GM19455 (cell line): Measurements from ENCODE around the gene RGS3.

Source experiments
- ATAC-seq: cut with Tn5 transposase; IDR thresholded peaks from one replicate; pipeline ENCODE4 v1.9.1; 2021; ENCODE audit not compliant: unreplicated experiment

Gene RGS3

GRCh38 chr9:113582698-113583200, 119.2 kb downstream of the RGS3 start:
- no peak for ATAC-seq

- ATAC-seq: no peak
Measured at GRCh38 chr9:113583511-113584427, 120.2 kb downstream of the RGS3 start.

- ATAC-seq: no peak
Measured at GRCh38 chr9:113584428-113585084, 121.0 kb downstream of the RGS3 start.

- no peak for ATAC-seq
Measured at GRCh38 chr9:113585085-113585442, 121.5 kb downstream of the RGS3 start.

GRCh38 chr9:113585555-113585954, 122.0 kb downstream of the RGS3 start:
- ATAC-seq: no peak

- no peak for ATAC-seq
Measured at GRCh38 chr9:113587471-113588031, 124.0 kb downstream of the RGS3 start.

GRCh38 chr9:113588242-113588810, 124.8 kb downstream of the RGS3 start:
- ATAC-seq: no peak

GRCh38 chr9:113588936-113589335, 125.4 kb downstream of the RGS3 start:
- no peak for ATAC-seq

GRCh38 chr9:113589407-113589806, 125.9 kb downstream of the RGS3 start:
- ATAC-seq: no peak

GRCh38 chr9:113589890-113590289, 126.4 kb downstream of the RGS3 start:
- no peak for ATAC-seq

GRCh38 chr9:113590389-113590788, 126.9 kb downstream of the RGS3 start:
- no peak for ATAC-seq

GRCh38 chr9:113590991-113591898, 127.7 kb downstream of the RGS3 start:
- peak; percentile 51 for ATAC-seq

- no peak for ATAC-seq
Measured at GRCh38 chr9:113591899-113592625, 128.5 kb downstream of the RGS3 start.

GRCh38 chr9:113592876-113593575, 129.5 kb downstream of the RGS3 start:
- ATAC-seq: no peak

- ATAC-seq: no peak
Measured at GRCh38 chr9:113593682-113594281, 130.3 kb downstream of the RGS3 start.

GRCh38 chr9:113594484-113595299, 131.2 kb downstream of the RGS3 start:
- ATAC-seq: no peak

GRCh38 chr9:113596616-113597320, 133.2 kb downstream of the RGS3 start:
- ATAC-seq: no peak
